PC-9 (cell line): ENCODE results near the gene MRM3.
"Not testable (repeated sequence)": the region's sequence is repeated elsewhere in the genome, so short reads cannot be mapped to it uniquely, and the experiment has no call there.

Experiments
- CTCF ChIP-seq: fragments of 200-600 bp; sonication (generic); conservative IDR thresholded peaks from 2 replicates; pipeline ENCODE4 v1.6.1; 2017; ENCODE audit warnings: mixed run types, antibody characterized with exemption, mild to moderate bottlenecking, moderate library complexity
- EZH2 ChIP-seq: fragments of 200-600 bp; sonication (generic); IDR thresholded peaks from 2 replicates; pipeline ENCODE4 v1.8.0; 2017; ENCODE audit warnings: antibody characterized with exemption, low read depth

- TF ChIP-seq EZH2, CTCF: not testable (repeated sequence)
Observed at GRCh38 chr17:805886-806285, 23.7 kb downstream of the MRM3 start.
